Kidney (tissue), 14 donors: ENCODE measurements around the gene KIAA1549. TPM values are rescaled to one million over a fixed set of nuclear protein-coding genes. Genes with fewer than 3 reads are reported as not detected.

Source experiments
- DNase-seq, 5 donors: peaks; one replicate each; pipeline ENCODE4 v3.0.0-alpha.2; 2013 to 2020
- FAIRE-seq: peaks from 2 replicates; lab custom pipeline; 2012; peaks lifted over from hg19 to GRCh38; lab: Jason Lieb, UNC
- H3K27ac ChIP-seq, 2 donors: one replicate each; pipeline ENCODE4 v1.7.0; 2013; ENCODE audit warnings: low read depth in 2 of 2, low read length in 2 of 2, inconsistent platforms in 1 of 2
- H3K27me3 ChIP-seq: one replicate; pipeline ENCODE4 v1.7.1; 2013; ENCODE audit warnings: low read length, inconsistent platforms; ENCODE audit not compliant: control insufficient read depth, insufficient read depth
- H3K36me3 ChIP-seq, 3 donors: one replicate each; pipeline versions ENCODE4 v1.7.0 to v1.7.1; 2013; ENCODE audit warnings: low read length in 3 of 3, control low read depth in 1 of 3, inconsistent platforms in 1 of 3; ENCODE audit not compliant: insufficient read depth in 3 of 3, control insufficient read depth in 2 of 3
- H3K4me1 ChIP-seq, 3 donors: one replicate each; pipeline versions ENCODE4 v1.7.0 to v1.7.1; 2013; ENCODE audit warnings: low read length in 3 of 3, inconsistent platforms in 1 of 3, low read depth in 1 of 3; ENCODE audit not compliant: control insufficient read depth in 2 of 3, insufficient read depth in 2 of 3
- H3K4me3 ChIP-seq, 3 donors: one replicate each; pipeline versions ENCODE4 v1.7.0 to v1.8.1; 2013; ENCODE audit warnings: low read length in 3 of 3, control low read depth in 1 of 3, inconsistent platforms in 1 of 3
- H3K9ac ChIP-seq, 3 donors: one replicate each; pipeline versions ENCODE4 v1.7.0 to v1.7.1; 2013; ENCODE audit warnings: low read length in 3 of 3, control low read depth in 1 of 3, inconsistent platforms in 1 of 3
- H3K9me3 ChIP-seq, 3 donors: one replicate each; pipeline versions ENCODE4 v1.7.0 to v1.7.1; 2013; ENCODE audit warnings: low read length in 3 of 3, control low read depth in 1 of 3, inconsistent platforms in 1 of 3; ENCODE audit not compliant: control insufficient read depth in 2 of 3, insufficient read depth in 1 of 3
- intact Hi-C: fragments of 100-400 bp; cut with DNase I; formaldehyde crosslinking; loops from one replicate; pipeline ENCODE4 v1.11.1; 2022
- polyA plus RNA-seq: library from polyadenylated mRNA; stranded (reverse); fragments of 350-450 nt; fragmentation: Illumina TruSeq; extraction: RNeasy Lipid Tissue Mini Kit (QIAGEN cat#74804); gene quantifications from one replicate; pipeline ENCODE4 v1.2.3, GENCODE V29; 2014; ENCODE audit warnings: low read depth, low replicate concordance; ENCODE audit not compliant: insufficient read depth
- total RNA-seq: library from RNA; stranded (reverse); fragmentation: NEBNext Ultra II Directional; extraction: Animal tissue kit (Norgen Biotek cat#: 25700); gene quantifications from one replicate; pipeline ENCODE4 v1.2.1, GENCODE V29; 2021
- TF ChIP-seq, protein P1 (sequence below): IDR thresholded peaks from 3 replicates; pipeline ENCODE4 v1.5.1; 2012; ENCODE audit warnings: mild to moderate bottlenecking, moderate library complexity, borderline replicate concordance; ENCODE audit not compliant: insufficient read depth; ENCODE audit errors: extremely low read depth
- donor health status: control.
- donor health status: control.
- donor health status: control.
- donor health status: control.
- donor health status: control.
- donor health status: DM: yes; HTN: yes; CAD: no.
- donor health status: Normal renal cell carcinoma (clear cell type).

The KIAA1549 gene
- total and polyA plus RNA-seq, 2 donors from 2014 or later, result 1.8 to 10.1 TPM

- intact Hi-C loops, result no loop called here
- no peak for FAIRE-seq
- TF ChIP-seq, protein P1, sequence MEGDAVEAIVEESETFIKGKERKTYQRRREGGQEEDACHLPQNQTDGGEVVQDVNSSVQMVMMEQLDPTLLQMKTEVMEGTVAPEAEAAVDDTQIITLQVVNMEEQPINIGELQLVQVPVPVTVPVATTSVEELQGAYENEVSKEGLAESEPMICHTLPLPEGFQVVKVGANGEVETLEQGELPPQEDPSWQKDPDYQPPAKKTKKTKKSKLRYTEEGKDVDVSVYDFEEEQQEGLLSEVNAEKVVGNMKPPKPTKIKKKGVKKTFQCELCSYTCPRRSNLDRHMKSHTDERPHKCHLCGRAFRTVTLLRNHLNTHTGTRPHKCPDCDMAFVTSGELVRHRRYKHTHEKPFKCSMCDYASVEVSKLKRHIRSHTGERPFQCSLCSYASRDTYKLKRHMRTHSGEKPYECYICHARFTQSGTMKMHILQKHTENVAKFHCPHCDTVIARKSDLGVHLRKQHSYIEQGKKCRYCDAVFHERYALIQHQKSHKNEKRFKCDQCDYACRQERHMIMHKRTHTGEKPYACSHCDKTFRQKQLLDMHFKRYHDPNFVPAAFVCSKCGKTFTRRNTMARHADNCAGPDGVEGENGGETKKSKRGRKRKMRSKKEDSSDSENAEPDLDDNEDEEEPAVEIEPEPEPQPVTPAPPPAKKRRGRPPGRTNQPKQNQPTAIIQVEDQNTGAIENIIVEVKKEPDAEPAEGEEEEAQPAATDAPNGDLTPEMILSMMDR, result no peak
- Histone ChIP-seq H3K9me3 (no peaks in the 10 kb centered on the region), H3K4me1 (no peaks in the 10 kb centered on the region), H3K4me3 (no peak overlapping the region), H3K27ac (no peak overlapping the region), H3K27me3 (no peaks in the 10 kb centered on the region), H3K36me3 (peaks cover 0 to 10% (median 7%) of the 10 kb centered on the region in 3 donors), H3K9ac (no peak overlapping the region)
- no peak for DNase-seq
Observed at GRCh38 chr7:138882249-138882648, 98.9 kb downstream of the KIAA1549 start.

- FAIRE-seq (no peak), DNase-seq (no peak)
- TF ChIP-seq, protein P1, result no peak
- Histone ChIP-seq H3K36me3 (peaks cover 0 to 10% (median 7%) of the 10 kb centered on the region in 3 donors), H3K27ac (no peak overlapping the region), H3K9ac (no peak overlapping the region), H3K9me3 (no peaks in the 10 kb centered on the region), H3K27me3 (no peaks in the 10 kb centered on the region), H3K4me1 (no peaks in the 10 kb centered on the region), H3K4me3 (no peak overlapping the region)
- intact Hi-C loops, result no loop called here
Observed at GRCh38 chr7:138881579-138882188, 99.5 kb downstream of the KIAA1549 start.

DNA sequence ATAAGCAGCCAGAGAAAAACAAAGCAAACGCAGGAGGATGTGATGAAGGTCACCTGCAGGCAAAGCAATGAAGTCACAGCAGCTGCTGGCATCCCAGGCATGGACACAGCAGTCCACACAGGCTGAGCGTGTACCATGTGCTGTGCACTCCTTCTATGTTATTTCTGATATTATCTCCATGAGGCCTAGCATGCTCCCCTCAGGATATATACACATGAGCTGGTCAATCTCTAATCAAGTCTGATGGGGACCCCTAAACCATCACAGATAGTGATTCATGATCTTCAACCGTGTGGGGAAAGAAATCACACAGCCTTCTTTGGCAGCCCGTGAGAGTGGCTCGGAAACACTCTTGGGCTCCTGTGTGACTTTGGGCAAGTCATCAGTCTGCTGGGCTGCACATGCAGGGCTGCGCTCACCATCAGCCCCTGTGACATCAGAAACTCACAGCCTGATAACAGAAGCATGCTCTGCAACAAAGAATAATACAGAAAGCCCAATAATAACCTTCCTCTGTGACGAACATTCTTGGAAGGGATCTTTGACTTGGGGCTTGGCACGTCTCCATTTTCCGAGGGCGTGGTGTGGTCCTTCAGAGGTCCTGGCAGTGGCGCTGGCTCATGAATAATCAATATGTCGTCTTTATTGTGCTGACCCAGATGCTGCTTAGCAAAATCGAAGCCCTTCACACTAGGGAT, 100.2 kb downstream of the KIAA1549 start:
- DNase-seq, result no peak
- TF ChIP-seq, protein P1, result no peak
- intact Hi-C loops, result no loop called here
- Histone ChIP-seq H3K9ac (no peak overlapping the region), H3K4me3 (no peak overlapping the region), H3K4me1 (no peaks in the 10 kb centered on the region), H3K27me3 (no peaks in the 10 kb centered on the region), H3K9me3 (no peaks in the 10 kb centered on the region), H3K36me3 (peaks cover 0 to 10% (median 7%) of the 10 kb centered on the region in 3 donors), H3K27ac (no peak overlapping the region)
- FAIRE-seq, result no peak
